ENCODE measurements around the gene LDLRAD4.

LDLRAD4 gene

DNA sequence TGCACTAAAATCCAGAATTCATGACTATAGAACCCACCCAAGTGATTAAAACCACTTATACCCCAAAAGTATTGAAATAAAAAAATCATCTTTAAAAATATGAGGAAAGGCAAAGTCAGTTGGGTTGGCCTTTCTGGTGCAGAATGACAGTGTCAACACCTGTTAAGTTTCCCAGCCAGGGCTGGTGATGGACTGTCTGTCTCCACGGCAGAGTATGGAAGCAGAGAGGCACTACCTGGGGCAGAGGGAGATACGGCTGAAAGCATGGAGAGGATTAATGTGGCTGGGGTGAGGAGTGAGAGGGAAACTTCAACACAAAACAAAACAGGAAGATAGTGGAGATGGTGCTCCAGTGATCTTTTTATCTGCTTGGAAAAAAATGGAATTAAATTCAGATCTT lies 292.0 kb downstream of the LDLRAD4 start:
- H3K27ac ChIP-seq (ENCODE audit: low read depth, low read length), result no peak overlapping the region
- no peak overlapping the region for H3K4me3 ChIP-seq (ENCODE audit: low read depth in 1 of 2, low read length in 2 of 2)
- H3K4me1 ChIP-seq (ENCODE audit: control insufficient read depth in 1 of 2, insufficient read depth in 2 of 2, low read length in 2 of 2), result no peaks in the 10 kb centered on the region
- H3K9ac ChIP-seq (ENCODE audit: low read depth in 1 of 2, low read length in 2 of 2), result no peak overlapping the region
- no peaks in the 10 kb centered on the region for H3K9me3 ChIP-seq (ENCODE audit: control insufficient read depth in 1 of 2, low read length in 2 of 2)
- H3K27me3 ChIP-seq (ENCODE audit: control insufficient read depth in 1 of 2, insufficient read depth in 2 of 2, low read length in 2 of 2), result no peaks in the 10 kb centered on the region
- H3K36me3 ChIP-seq (ENCODE audit: control insufficient read depth in 1 of 2, insufficient read depth in 2 of 2, low read length in 2 of 2), result no peaks in the 10 kb centered on the region

DNA sequence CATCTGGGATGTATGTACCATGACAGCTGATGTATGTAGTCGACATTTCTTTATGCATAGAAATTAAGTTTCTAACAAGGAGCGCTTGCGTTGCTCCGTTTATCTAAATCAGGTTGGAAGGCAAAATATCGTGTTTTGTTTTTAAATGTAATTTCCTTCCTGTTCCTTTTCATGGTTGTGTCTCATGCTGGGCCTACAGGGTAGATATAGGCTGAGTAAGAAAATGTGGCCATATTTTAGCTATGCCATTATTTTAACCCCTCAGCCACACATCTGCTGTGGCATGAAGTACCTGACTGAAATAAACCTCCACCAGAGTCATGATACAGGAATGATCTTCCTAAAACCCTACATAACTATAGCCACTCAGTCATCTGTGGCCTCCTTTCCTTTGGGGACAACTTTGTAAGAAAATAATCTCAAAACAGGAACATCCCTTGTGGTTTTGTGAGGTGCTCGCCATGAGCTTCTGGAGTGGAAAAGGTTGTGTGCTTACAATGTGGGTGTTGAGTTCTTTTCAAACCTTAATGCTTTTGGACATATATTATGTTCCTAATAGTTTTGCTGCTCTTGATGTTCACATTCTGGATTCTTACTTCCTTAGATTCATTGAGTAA lies 293.5 kb downstream of the LDLRAD4 start:
- Histone ChIP-seq H3K4me1 (ENCODE audit: control insufficient read depth in 1 of 2, insufficient read depth in 2 of 2, low read length in 2 of 2) (no peaks in the 10 kb centered on the region), H3K36me3 (ENCODE audit: control insufficient read depth in 1 of 2, insufficient read depth in 2 of 2, low read length in 2 of 2) (peaks cover under 1 to 3% of the 10 kb centered on the region in 2 donors), H3K9me3 (ENCODE audit: control insufficient read depth in 1 of 2, low read length in 2 of 2) (no peaks in the 10 kb centered on the region), H3K9ac (ENCODE audit: low read depth in 1 of 2, low read length in 2 of 2) (no peak overlapping the region), H3K27me3 (ENCODE audit: control insufficient read depth in 1 of 2, insufficient read depth in 2 of 2, low read length in 2 of 2) (no peaks in the 10 kb centered on the region), H3K4me3 (ENCODE audit: low read depth in 1 of 2, low read length in 2 of 2) (no peak overlapping the region), H3K27ac (ENCODE audit: low read depth, low read length) (no peak overlapping the region)

DNA sequence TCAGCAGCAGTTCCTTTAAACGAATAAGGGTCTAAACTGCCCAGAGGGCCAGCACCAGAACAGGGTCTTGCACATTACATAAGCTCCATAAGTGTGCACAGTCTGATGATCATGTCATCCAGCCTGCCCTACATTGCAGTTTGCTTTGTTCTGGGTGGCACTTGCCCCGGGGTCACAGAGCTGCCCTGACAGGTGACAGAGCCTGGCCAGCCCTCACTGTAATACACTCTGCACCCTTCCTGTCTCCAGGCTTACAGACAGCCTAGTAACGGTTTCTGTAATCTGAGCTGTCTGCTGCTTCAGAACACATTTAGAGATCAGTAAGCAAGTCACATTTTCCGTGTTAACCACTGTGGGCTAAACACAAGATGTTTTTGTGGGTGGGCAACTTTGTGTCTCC lies 294.5 kb downstream of the LDLRAD4 start:
- H3K27ac ChIP-seq (ENCODE audit: low read depth, low read length), result no peak overlapping the region
- peaks cover 0 to under 1% of the 10 kb centered on the region in 2 donors for H3K9me3 ChIP-seq (ENCODE audit: control insufficient read depth in 1 of 2, low read length in 2 of 2)
- H3K9ac ChIP-seq (ENCODE audit: low read depth in 1 of 2, low read length in 2 of 2), result no peak overlapping the region

DNA sequence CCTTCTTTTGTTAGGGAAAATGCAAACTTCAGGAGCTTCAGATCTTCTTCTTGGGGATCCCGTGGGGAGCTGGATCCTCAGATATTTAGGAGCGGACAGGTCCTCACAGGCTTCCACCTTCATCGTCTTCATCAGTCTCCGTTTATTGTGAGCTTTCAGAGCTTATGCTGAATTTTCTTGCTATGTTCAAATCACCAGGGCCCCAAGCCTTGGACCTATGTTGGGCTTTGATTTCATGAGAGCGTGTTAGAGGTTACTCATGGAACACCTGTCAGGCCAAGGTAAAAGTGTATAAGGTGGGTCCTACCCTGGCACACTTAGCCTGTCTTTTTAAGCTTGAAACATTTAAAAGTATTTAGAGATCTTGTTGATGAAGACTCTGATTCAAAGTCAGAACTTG lies 294.9 kb downstream of the LDLRAD4 start:
- Histone ChIP-seq H3K36me3 (ENCODE audit: control insufficient read depth in 1 of 2, insufficient read depth in 2 of 2, low read length in 2 of 2) (peaks cover 3 to 4% of the 10 kb centered on the region in 2 donors), H3K27me3 (ENCODE audit: control insufficient read depth in 1 of 2, insufficient read depth in 2 of 2, low read length in 2 of 2) (no peaks in the 10 kb centered on the region), H3K9me3 (ENCODE audit: control insufficient read depth in 1 of 2, low read length in 2 of 2) (peaks cover 0 to 2% of the 10 kb centered on the region in 2 donors), H3K9ac (ENCODE audit: low read depth in 1 of 2, low read length in 2 of 2) (no peak overlapping the region), H3K4me3 (ENCODE audit: low read depth in 1 of 2, low read length in 2 of 2) (no peak overlapping the region), H3K27ac (ENCODE audit: low read depth, low read length) (no peak overlapping the region), H3K4me1 (ENCODE audit: control insufficient read depth in 1 of 2, insufficient read depth in 2 of 2, low read length in 2 of 2) (no peaks in the 10 kb centered on the region)

More for the DNA sequence above, 294.5 kb downstream of the LDLRAD4 start:
- no peaks in the 10 kb centered on the region for H3K4me1 ChIP-seq (ENCODE audit: control insufficient read depth in 1 of 2, insufficient read depth in 2 of 2, low read length in 2 of 2)
- peaks cover 3 to 4% of the 10 kb centered on the region in 2 donors for H3K36me3 ChIP-seq (ENCODE audit: control insufficient read depth in 1 of 2, insufficient read depth in 2 of 2, low read length in 2 of 2)
- H3K27me3 ChIP-seq (ENCODE audit: control insufficient read depth in 1 of 2, insufficient read depth in 2 of 2, low read length in 2 of 2), result no peaks in the 10 kb centered on the region
- H3K4me3 ChIP-seq (ENCODE audit: low read depth in 1 of 2, low read length in 2 of 2), result no peak overlapping the region

DNA sequence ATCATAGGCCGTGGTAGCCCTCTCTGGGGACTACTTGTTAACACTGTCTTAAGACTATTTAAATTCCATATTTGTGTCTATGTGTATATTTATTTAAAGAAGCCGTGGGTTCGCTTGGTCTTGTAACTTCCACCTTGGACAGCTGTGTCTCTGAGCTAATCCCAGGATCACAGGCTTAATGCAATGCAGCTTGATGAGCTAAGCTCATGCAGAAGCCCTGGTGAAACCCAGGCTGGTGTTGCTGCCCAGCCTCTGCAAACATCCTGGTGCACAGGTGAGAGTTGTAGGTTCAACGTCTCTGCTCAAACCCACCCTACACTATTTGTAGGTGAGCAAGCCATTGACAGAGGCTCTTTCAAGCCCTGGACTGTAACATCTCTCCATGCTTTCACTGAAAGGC lies 296.0 kb downstream of the LDLRAD4 start:
- Histone ChIP-seq H3K36me3 (ENCODE audit: control insufficient read depth in 1 of 2, insufficient read depth in 2 of 2, low read length in 2 of 2) (peaks cover 3 to 4% of the 10 kb centered on the region in 2 donors), H3K9ac (ENCODE audit: low read depth in 1 of 2, low read length in 2 of 2) (no peak overlapping the region), H3K9me3 (ENCODE audit: control insufficient read depth in 1 of 2, low read length in 2 of 2) (peaks cover 0 to 2% of the 10 kb centered on the region in 2 donors), H3K27ac (ENCODE audit: low read depth, low read length) (no peak overlapping the region), H3K4me3 (ENCODE audit: low read depth in 1 of 2, low read length in 2 of 2) (no peak overlapping the region), H3K4me1 (ENCODE audit: control insufficient read depth in 1 of 2, insufficient read depth in 2 of 2, low read length in 2 of 2) (no peaks in the 10 kb centered on the region), H3K27me3 (ENCODE audit: control insufficient read depth in 1 of 2, insufficient read depth in 2 of 2, low read length in 2 of 2) (no peaks in the 10 kb centered on the region)

DNA sequence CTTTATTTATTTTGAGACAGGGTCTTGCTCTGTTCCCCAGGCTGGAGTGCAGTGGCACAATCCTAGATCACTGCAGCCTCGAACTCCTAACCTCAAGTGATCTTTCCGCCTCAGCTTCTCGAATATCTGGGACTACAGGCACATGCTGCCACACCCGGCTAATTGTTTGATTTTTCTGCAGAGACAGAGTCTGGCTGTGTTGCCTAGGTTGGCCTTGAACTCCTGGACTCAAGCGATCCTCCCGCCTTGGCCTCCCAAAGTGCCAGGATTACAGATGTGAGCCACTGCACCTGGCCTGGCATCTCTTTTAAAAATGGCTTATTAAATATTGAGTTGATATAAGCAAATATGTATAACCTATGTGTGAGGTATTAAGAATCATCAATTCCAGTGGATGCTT lies 298.3 kb downstream of the LDLRAD4 start:
- H3K9me3 ChIP-seq (ENCODE audit: control insufficient read depth in 1 of 2, low read length in 2 of 2), result peaks cover 0 to 2% of the 10 kb centered on the region in 2 donors
- H3K9ac ChIP-seq (ENCODE audit: low read depth in 1 of 2, low read length in 2 of 2), result no peak overlapping the region
- no peak overlapping the region for H3K27ac ChIP-seq (ENCODE audit: low read depth, low read length)
- no peaks in the 10 kb centered on the region for H3K27me3 ChIP-seq (ENCODE audit: control insufficient read depth in 1 of 2, insufficient read depth in 2 of 2, low read length in 2 of 2)
- no peak overlapping the region for H3K4me3 ChIP-seq (ENCODE audit: low read depth in 1 of 2, low read length in 2 of 2)
- H3K36me3 ChIP-seq (ENCODE audit: control insufficient read depth in 1 of 2, insufficient read depth in 2 of 2, low read length in 2 of 2), result peaks cover 3 to 4% of the 10 kb centered on the region in 2 donors
- no peaks in the 10 kb centered on the region for H3K4me1 ChIP-seq (ENCODE audit: control insufficient read depth in 1 of 2, insufficient read depth in 2 of 2, low read length in 2 of 2)

DNA sequence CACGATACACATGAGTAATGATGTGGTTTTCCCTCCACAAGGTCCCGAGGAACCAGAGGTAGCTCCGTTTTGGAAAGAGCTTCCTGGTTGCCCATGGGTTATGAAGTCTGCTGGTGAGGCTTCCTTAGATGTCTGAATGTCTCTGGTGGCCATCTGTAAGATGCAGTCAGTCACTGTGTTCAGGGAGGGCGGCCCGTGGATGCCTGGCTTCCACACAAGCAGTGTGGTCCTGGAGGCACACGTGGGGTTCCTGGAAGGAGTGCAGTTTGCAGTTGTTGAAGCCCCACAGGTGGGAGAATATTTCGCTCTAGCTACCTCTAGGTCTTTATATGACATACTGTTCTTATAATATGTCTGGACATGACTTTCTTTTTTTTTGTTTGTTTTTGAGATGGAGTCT lies 298.8 kb downstream of the LDLRAD4 start:
- H3K36me3 ChIP-seq (ENCODE audit: control insufficient read depth in 1 of 2, insufficient read depth in 2 of 2, low read length in 2 of 2), result peaks cover 3 to 4% of the 10 kb centered on the region in 2 donors

DNA sequence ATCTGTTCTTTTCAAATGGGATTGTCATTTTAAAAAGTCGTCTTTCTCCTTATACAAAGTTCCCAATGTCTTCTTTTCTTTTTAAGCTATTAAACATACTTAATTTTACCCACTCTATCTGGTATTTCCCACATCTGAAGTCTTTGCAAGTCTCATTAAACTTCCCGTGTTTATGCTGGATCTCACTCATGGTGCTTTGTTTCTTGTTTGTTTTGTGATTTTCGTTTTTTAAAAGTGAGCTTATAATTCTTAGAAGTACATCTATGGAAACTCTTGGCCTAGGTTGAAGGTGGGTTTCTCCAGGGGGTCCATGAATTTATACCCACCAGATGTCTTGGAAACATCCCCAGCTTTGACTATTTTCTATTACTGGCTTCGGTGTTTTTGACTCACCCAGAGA lies 299.8 kb downstream of the LDLRAD4 start:
- H3K27ac ChIP-seq (ENCODE audit: low read depth, low read length), result no peak overlapping the region
- H3K9ac ChIP-seq (ENCODE audit: low read depth in 1 of 2, low read length in 2 of 2), result no peak overlapping the region
- H3K27me3 ChIP-seq (ENCODE audit: control insufficient read depth in 1 of 2, insufficient read depth in 2 of 2, low read length in 2 of 2), result no peaks in the 10 kb centered on the region
- peaks cover 0 to 2% of the 10 kb centered on the region in 2 donors for H3K9me3 ChIP-seq (ENCODE audit: control insufficient read depth in 1 of 2, low read length in 2 of 2)
- H3K4me1 ChIP-seq (ENCODE audit: control insufficient read depth in 1 of 2, insufficient read depth in 2 of 2, low read length in 2 of 2), result no peaks in the 10 kb centered on the region
- peaks cover 3 to 9% of the 10 kb centered on the region in 2 donors for H3K36me3 ChIP-seq (ENCODE audit: control insufficient read depth in 1 of 2, insufficient read depth in 2 of 2, low read length in 2 of 2)
- no peak overlapping the region for H3K4me3 ChIP-seq (ENCODE audit: low read depth in 1 of 2, low read length in 2 of 2)

More for the DNA sequence above, 298.8 kb downstream of the LDLRAD4 start:
- Histone ChIP-seq H3K4me1 (ENCODE audit: control insufficient read depth in 1 of 2, insufficient read depth in 2 of 2, low read length in 2 of 2) (no peaks in the 10 kb centered on the region), H3K27ac (ENCODE audit: low read depth, low read length) (no peak overlapping the region), H3K4me3 (ENCODE audit: low read depth in 1 of 2, low read length in 2 of 2) (no peak overlapping the region), H3K9ac (ENCODE audit: low read depth in 1 of 2, low read length in 2 of 2) (no peak overlapping the region), H3K9me3 (ENCODE audit: control insufficient read depth in 1 of 2, low read length in 2 of 2) (peaks cover 0 to 2% of the 10 kb centered on the region in 2 donors), H3K27me3 (ENCODE audit: control insufficient read depth in 1 of 2, insufficient read depth in 2 of 2, low read length in 2 of 2) (no peaks in the 10 kb centered on the region)

DNA sequence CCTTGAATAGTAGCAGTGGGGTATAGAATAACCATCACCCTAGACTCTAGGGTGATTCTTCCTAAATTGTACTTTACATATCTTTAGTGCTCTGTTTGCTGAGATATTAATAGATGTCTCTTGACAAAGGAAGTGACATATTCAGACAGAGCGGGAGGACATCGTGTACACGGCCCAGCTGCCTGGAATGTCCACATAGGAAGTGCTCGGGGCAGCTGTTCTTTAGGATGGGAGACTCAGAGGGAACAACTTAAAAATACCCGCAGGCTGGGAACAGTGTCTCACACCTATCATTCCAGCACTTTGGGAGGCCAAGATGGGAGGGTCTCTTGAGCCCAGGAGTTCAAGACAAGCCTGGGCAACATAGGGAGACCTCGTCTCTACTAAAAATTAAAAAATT lies 301.7 kb downstream of the LDLRAD4 start:
- Histone ChIP-seq H3K4me3 (ENCODE audit: low read depth in 1 of 2, low read length in 2 of 2) (no peak overlapping the region), H3K36me3 (ENCODE audit: control insufficient read depth in 1 of 2, insufficient read depth in 2 of 2, low read length in 2 of 2) (peaks cover 3 to 13% of the 10 kb centered on the region in 2 donors), H3K27me3 (ENCODE audit: control insufficient read depth in 1 of 2, insufficient read depth in 2 of 2, low read length in 2 of 2) (no peaks in the 10 kb centered on the region), H3K27ac (ENCODE audit: low read depth, low read length) (no peak overlapping the region), H3K4me1 (ENCODE audit: control insufficient read depth in 1 of 2, insufficient read depth in 2 of 2, low read length in 2 of 2) (no peaks in the 10 kb centered on the region), H3K9ac (ENCODE audit: low read depth in 1 of 2, low read length in 2 of 2) (no peak overlapping the region), H3K9me3 (ENCODE audit: control insufficient read depth in 1 of 2, low read length in 2 of 2) (peaks cover 0 to 2% of the 10 kb centered on the region in 2 donors)

DNA sequence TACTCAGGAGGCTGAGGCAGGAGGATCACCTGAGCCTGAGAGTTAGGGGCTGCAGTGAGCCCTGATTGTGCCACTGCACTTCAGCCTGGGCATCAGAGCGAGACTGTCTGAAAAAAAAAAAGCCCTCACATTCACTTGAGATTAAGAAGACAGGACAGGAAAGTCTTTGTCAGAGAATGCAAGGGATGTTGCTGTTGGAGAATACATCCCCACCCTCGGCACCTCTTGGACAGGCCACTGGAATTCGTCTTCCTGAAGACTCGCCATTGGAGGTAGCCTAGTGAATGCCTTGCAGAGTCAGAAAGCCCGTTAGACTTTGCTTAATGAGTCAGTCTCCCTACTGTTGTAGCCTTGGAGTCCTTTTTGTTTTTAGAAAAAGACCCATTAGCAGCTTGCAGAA lies 302.2 kb downstream of the LDLRAD4 start:
- no peaks in the 10 kb centered on the region for H3K27me3 ChIP-seq (ENCODE audit: control insufficient read depth in 1 of 2, insufficient read depth in 2 of 2, low read length in 2 of 2)
- H3K27ac ChIP-seq (ENCODE audit: low read depth, low read length), result no peak overlapping the region
- peaks cover 5 to 13% of the 10 kb centered on the region in 2 donors for H3K36me3 ChIP-seq (ENCODE audit: control insufficient read depth in 1 of 2, insufficient read depth in 2 of 2, low read length in 2 of 2)
- no peaks in the 10 kb centered on the region for H3K4me1 ChIP-seq (ENCODE audit: control insufficient read depth in 1 of 2, insufficient read depth in 2 of 2, low read length in 2 of 2)
- H3K9ac ChIP-seq (ENCODE audit: low read depth in 1 of 2, low read length in 2 of 2), result no peak overlapping the region
- peaks cover 0 to 2% of the 10 kb centered on the region in 2 donors for H3K9me3 ChIP-seq (ENCODE audit: control insufficient read depth in 1 of 2, low read length in 2 of 2)
- no peak overlapping the region for H3K4me3 ChIP-seq (ENCODE audit: low read depth in 1 of 2, low read length in 2 of 2)

All from duodenal mucosa (tissue), 2 donors.